ENCODE data around the gene COPB2. TPM values are rescaled to one million over a fixed set of nuclear protein-coding genes. Genes with fewer than 3 reads are reported as not detected.

Gene COPB2
- total RNA-seq, 4 donors from 2014 or later = 80.0 to 110 (median 87.4) TPM

DNA sequence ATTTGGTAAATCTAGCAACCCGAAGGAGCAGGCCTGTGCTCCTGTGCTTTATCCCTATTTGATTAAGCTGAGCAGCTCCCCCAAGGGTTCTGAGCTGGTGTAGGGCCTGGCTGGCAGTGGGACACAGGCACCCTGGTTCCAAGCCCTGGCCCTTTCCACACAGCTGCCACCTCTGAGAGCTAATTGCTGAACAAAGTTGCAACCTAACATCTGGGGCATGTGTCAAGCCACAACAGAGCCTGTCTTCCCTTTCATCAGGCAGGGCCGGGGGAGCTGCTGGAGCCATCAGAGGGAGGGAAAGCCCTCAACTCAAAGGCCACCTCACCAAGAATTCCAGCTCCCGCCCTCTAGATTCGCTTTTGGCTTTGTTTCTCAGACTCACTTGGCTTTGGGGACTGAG, 62.7 kb downstream of the COPB2 start:
- Histone ChIP-seq H3K27me3 (peaks cover 44% of the 10 kb centered on the region), H3K36me3 (no peaks in the 10 kb centered on the region), H3K4me3 (no peak overlapping the region), H3K9me3 (no peaks in the 10 kb centered on the region), H3K27ac (no peak overlapping the region), H3K4me1 (peaks cover 0 to 8% (median 0%) of the 10 kb centered on the region in 3 donors)
- TF ChIP-seq, protein P1, sequence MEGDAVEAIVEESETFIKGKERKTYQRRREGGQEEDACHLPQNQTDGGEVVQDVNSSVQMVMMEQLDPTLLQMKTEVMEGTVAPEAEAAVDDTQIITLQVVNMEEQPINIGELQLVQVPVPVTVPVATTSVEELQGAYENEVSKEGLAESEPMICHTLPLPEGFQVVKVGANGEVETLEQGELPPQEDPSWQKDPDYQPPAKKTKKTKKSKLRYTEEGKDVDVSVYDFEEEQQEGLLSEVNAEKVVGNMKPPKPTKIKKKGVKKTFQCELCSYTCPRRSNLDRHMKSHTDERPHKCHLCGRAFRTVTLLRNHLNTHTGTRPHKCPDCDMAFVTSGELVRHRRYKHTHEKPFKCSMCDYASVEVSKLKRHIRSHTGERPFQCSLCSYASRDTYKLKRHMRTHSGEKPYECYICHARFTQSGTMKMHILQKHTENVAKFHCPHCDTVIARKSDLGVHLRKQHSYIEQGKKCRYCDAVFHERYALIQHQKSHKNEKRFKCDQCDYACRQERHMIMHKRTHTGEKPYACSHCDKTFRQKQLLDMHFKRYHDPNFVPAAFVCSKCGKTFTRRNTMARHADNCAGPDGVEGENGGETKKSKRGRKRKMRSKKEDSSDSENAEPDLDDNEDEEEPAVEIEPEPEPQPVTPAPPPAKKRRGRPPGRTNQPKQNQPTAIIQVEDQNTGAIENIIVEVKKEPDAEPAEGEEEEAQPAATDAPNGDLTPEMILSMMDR (IDR thresholded peaks at IDR 0.05) = no peak
- TF ChIP-seq EP300 (IDR thresholded peaks at IDR 0.05) (no peak), POLR2A (IDR thresholded peaks at IDR 0.05) (no peak), POLR2AphosphoS5 (IDR thresholded peaks at IDR 0.05) (no peak)
- WGBS, 2 donors (ENCODE audit: low coverage in 1 of 2) = 71 to 84% methylated on average over 3 to 4 of the region's 4 CpGs
- ATAC-seq = no peak

DNA sequence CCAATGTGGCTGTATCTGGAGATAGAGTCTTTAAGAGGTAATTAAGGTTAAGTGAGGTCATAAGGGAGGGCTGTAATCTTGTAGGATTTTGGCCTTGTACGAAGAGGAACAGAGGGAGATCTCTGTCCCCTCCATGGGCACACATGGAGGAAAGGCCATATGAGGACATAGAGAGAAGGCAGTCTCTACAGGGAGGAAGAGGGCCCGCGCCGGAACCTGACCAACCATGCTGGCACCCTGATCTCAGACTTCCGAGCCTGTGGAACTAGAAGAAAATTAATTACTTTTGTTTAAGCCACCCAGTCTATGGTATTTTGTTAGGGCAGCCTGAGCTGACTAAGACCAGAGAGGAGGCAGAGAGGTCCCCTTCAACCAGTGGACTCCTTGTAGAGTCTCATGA, 63.3 kb downstream of the COPB2 start:
- H3K27me3 ChIP-seq = peaks cover 41% of the 10 kb centered on the region
- no peak for ATAC-seq
- H3K9me3 ChIP-seq = no peaks in the 10 kb centered on the region
- H3K4me1 ChIP-seq = peaks cover 0 to 8% (median 0%) of the 10 kb centered on the region in 3 donors
- 84 to 88% methylated on average over 5 of the region's 5 CpGs for WGBS, 2 donors (ENCODE audit: low coverage in 1 of 2)
- no peak overlapping the region for H3K4me3 ChIP-seq
- TF ChIP-seq EP300 (IDR thresholded peaks at IDR 0.05) = no peak
- no peak for TF ChIP-seq POLR2A (IDR thresholded peaks at IDR 0.05)
- TF ChIP-seq, protein P1 (IDR thresholded peaks at IDR 0.05) = no peak
- TF ChIP-seq POLR2AphosphoS5 (IDR thresholded peaks at IDR 0.05) = no peak
- no peak overlapping the region for H3K27ac ChIP-seq
- no peaks in the 10 kb centered on the region for H3K36me3 ChIP-seq

- no peak overlapping the region for H3K27ac ChIP-seq
- H3K27me3 ChIP-seq = peaks cover 35% of the 10 kb centered on the region
- H3K4me1 ChIP-seq = peaks cover 0 to 8% (median 0%) of the 10 kb centered on the region in 3 donors
- ATAC-seq = no peak
- no peaks in the 10 kb centered on the region for H3K36me3 ChIP-seq
- H3K4me3 ChIP-seq = no peak overlapping the region
- WGBS, 2 donors (ENCODE audit: low coverage in 1 of 2) = 100% methylated on average over 1 of the region's 3 CpGs; no CpG with 5 or more reads in 1 of the 2 donors
- no peaks in the 10 kb centered on the region for H3K9me3 ChIP-seq
- TF ChIP-seq POLR2A (IDR thresholded peaks at IDR 0.05) (no peak), POLR2AphosphoS5 (IDR thresholded peaks at IDR 0.05) (no peak), EP300 (IDR thresholded peaks at IDR 0.05) (no peak)
- TF ChIP-seq, protein P1 (IDR thresholded peaks at IDR 0.05) = no peak
Observed at GRCh38 chr3:139325551-139325950, 63.9 kb downstream of the COPB2 start.

GRCh38 chr3:139324456-139324855, 65.0 kb downstream of the COPB2 start:
- ATAC-seq = no peak
- H3K4me1 ChIP-seq = peaks cover 0 to 6% (median 0%) of the 10 kb centered on the region in 3 donors
- no peak overlapping the region for H3K27ac ChIP-seq
- peaks cover 26% of the 10 kb centered on the region for H3K27me3 ChIP-seq
- H3K9me3 ChIP-seq = no peaks in the 10 kb centered on the region
- WGBS, 2 donors (ENCODE audit: low coverage in 1 of 2) = 50% methylated on average over 2 of the region's 5 CpGs; no CpG with 5 or more reads in 1 of the 2 donors
- H3K36me3 ChIP-seq = no peaks in the 10 kb centered on the region
- TF ChIP-seq POLR2A (IDR thresholded peaks at IDR 0.05) (no peak), EP300 (IDR thresholded peaks at IDR 0.05) (no peak), POLR2AphosphoS5 (IDR thresholded peaks at IDR 0.05) (no peak)
- TF ChIP-seq, protein P1 (IDR thresholded peaks at IDR 0.05) = no peak
- no peak overlapping the region for H3K4me3 ChIP-seq

GRCh38 chr3:139323146-139323545, 66.3 kb downstream of the COPB2 start:
- H3K9me3 ChIP-seq = no peaks in the 10 kb centered on the region
- H3K4me3 ChIP-seq = no peak overlapping the region
- 75 to 88% methylated on average over 2 to 3 of the region's 7 CpGs for WGBS, 2 donors (ENCODE audit: low coverage in 1 of 2)
- TF ChIP-seq POLR2A (IDR thresholded peaks at IDR 0.05) = no peak
- TF ChIP-seq, protein P1 (IDR thresholded peaks at IDR 0.05) = no peak
- TF ChIP-seq EP300 (IDR thresholded peaks at IDR 0.05) = no peak
- no peak for TF ChIP-seq POLR2AphosphoS5 (IDR thresholded peaks at IDR 0.05)
- no peak for ATAC-seq
- no peaks in the 10 kb centered on the region for H3K4me1 ChIP-seq
- no peaks in the 10 kb centered on the region for H3K36me3 ChIP-seq
- peaks cover 25% of the 10 kb centered on the region for H3K27me3 ChIP-seq
- no peak overlapping the region for H3K27ac ChIP-seq

All from gastroesophageal sphincter (tissue), 4 donors.